Muscle of arm (tissue), 12 donors: Measurements from ENCODE around the gene B4GALT2. TPM values are rescaled to one million over a fixed set of nuclear protein-coding genes. Genes with fewer than 3 reads are reported as not detected.

Experiments
- polyA plus RNA-seq, 12 donors: library from polyadenylated mRNA; unstranded; fragments of 120-200 nt; gene quantifications; one replicate each; pipeline ENCODE4 v1.2.1, GENCODE V29; 2013; ENCODE audit not compliant: insufficient read length in 12 of 12

The B4GALT2 gene
- polyA plus RNA-seq, 12 donors = 33.0 to 60.0 (median 39.6) TPM; not detected in 1

Other genes with a start within 250 kb of the B4GALT2 start
- gene ARTN, start 45.4 kb upstream of the B4GALT2 start, polyA plus RNA-seq = 1 to 10 TPM in 5 of 12 donors, under 1 TPM in 5, not detected in 2; 0.54 to 5.7 (median 1.2) TPM
- 10 to 100 TPM in 11 of 12 donors, not detected in 1; 18.8 to 54.5 (median 25.7) TPM for gene IPO13, start 32.3 kb upstream of the B4GALT2 start, polyA plus RNA-seq
- 10 to 100 TPM in 11 of 12 donors, not detected in 1; 13.4 to 27.2 (median 17.5) TPM for gene DPH2, start 9.2 kb upstream of the B4GALT2 start, polyA plus RNA-seq
- gene ATP6V0B, start 4.2 kb upstream of the B4GALT2 start, polyA plus RNA-seq = 100 to 1,000 TPM in 1 of 12 donors, 10 to 100 TPM in 10, not detected in 1; 33.9 to 111 (median 42.6) TPM
- gene CCDC24, start 12.4 kb downstream of the B4GALT2 start, polyA plus RNA-seq = 1 to 10 TPM in 5 of 12 donors, under 1 TPM in 5, not detected in 2; 0.67 to 4.2 (median 1.0) TPM
- gene SLC6A9, start 52.3 kb downstream of the B4GALT2 start, polyA plus RNA-seq = 10 to 100 TPM in 1 of 12 donors, 1 to 10 TPM in 10, not detected in 1; 2.5 to 11.3 (median 3.5) TPM
- gene KLF17, start 139.6 kb downstream of the B4GALT2 start, polyA plus RNA-seq = under 1 TPM in 9 of 12 donors, not detected in 3; 0.05 to 0.43 (median 0.17) TPM
- not detected for gene KLF18, start 162.4 kb downstream of the B4GALT2 start, polyA plus RNA-seq
- 10 to 100 TPM in 11 of 12 donors, not detected in 1; 27.7 to 50.8 (median 36.8) TPM for gene DMAP1, start 234.3 kb downstream of the B4GALT2 start, polyA plus RNA-seq